ENCODE data around the gene TSPAN5. TPM values are rescaled to one million over a fixed set of nuclear protein-coding genes. Genes with fewer than 3 reads are reported as not detected.
"Not testable (repeated sequence)": the region's sequence is repeated elsewhere in the genome, so short reads cannot be mapped to it uniquely, and the experiment has no call there.

The TSPAN5 gene
- polyA plus RNA-seq, 3 donors, result 24.8 to 26.3 (median 25.7) TPM

GRCh38 chr4:98470831-98471230 lies 187.6 kb downstream of the TSPAN5 start:
- no peak for DNase-seq (ENCODE audit: low read depth in 3 of 3, low spot score in 2 of 3)

- no peak for DNase-seq (ENCODE audit: low read depth in 3 of 3, low spot score in 2 of 3)
Measured at GRCh38 chr4:98470366-98470765, 188.0 kb downstream of the TSPAN5 start.

GRCh38 chr4:98469771-98470170 lies 188.6 kb downstream of the TSPAN5 start:
- no peak for DNase-seq (ENCODE audit: low read depth in 3 of 3, low spot score in 2 of 3)

- no peak for DNase-seq (ENCODE audit: low read depth in 3 of 3, low spot score in 2 of 3)
Measured at GRCh38 chr4:98468709-98469108, 189.7 kb downstream of the TSPAN5 start.

DNA sequence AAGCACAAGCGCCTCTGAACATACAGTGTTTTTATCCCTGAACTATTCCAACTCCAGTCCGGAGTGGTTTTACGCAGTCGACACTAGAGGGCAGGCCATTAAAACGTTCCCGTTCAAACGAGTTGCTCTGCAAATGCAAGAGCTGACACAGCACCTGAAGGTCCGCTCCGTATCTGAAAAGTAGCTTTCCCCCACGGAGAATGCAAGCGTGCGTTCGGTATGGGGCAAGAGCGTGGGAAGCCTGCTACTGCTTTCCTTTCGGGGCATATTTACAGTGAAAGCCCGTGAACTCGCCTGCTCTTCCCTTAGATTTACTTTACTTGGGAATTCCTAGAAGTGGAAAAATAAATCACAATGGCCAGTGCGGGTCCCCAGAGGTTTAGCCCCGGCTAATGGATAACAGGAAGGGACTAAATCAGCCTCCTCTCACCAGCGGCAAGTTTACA lies 190.8 kb downstream of the TSPAN5 start:
- DNase-seq (ENCODE audit: low read depth in 3 of 3, low spot score in 2 of 3), result peak; percentile 73 to 76 (median 74)

DNA sequence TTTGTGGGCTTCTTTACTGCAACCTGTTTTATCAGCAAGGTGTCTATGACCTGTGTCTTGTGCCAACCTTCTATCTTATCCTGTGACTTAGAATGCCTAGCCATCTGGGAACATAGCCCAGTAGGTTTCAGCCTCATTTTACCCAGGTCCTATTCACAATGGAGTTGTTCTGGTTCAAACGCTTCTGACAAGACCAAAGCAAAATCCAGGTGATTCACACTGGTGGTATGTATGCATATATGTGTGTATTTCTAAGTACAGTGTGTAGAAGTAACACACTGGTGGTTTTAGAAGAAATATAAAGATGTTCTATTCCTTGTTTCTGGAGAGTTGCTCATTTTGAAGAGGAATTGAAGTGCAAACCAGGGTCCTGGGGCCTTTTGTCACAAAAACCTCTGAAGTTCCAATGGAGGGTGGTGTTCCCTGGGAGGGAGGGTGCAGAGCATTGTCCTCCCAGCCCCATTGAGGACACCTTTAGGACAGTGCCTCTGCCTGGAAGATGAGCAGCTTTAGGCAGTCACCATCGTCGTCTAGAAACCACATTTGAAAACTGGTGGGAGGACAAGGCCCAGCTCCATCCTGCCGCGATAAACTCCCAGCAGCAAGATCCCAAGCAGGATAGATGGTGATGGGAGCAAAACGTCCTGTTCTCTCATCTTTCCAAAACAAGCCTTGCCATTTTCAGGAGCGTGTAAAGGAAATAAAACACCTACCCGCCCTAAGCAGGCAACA lies 191.4 kb downstream of the TSPAN5 start:
- no peak for DNase-seq (ENCODE audit: low read depth in 3 of 3, low spot score in 2 of 3)

DNA sequence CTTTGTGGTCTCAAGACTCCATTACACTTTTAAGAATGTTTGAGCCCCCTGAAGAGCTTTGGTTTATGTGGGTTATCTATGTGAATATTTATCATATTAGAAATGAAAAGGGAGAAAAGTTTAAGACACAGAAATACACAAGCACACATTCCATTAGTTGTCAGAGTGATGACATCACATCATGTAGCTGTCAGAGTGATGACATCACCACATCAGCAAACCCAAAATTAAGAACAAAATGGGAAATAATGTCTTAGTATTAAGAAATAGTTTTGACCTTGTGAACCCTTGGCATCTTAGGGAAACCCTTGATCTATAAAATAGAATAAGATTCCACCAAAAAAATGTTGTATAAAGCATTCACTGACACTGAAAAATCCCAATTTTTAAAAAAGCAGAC lies 195.9 kb downstream of the TSPAN5 start:
- no peak for DNase-seq (ENCODE audit: low read depth in 3 of 3, low spot score in 2 of 3)

DNA sequence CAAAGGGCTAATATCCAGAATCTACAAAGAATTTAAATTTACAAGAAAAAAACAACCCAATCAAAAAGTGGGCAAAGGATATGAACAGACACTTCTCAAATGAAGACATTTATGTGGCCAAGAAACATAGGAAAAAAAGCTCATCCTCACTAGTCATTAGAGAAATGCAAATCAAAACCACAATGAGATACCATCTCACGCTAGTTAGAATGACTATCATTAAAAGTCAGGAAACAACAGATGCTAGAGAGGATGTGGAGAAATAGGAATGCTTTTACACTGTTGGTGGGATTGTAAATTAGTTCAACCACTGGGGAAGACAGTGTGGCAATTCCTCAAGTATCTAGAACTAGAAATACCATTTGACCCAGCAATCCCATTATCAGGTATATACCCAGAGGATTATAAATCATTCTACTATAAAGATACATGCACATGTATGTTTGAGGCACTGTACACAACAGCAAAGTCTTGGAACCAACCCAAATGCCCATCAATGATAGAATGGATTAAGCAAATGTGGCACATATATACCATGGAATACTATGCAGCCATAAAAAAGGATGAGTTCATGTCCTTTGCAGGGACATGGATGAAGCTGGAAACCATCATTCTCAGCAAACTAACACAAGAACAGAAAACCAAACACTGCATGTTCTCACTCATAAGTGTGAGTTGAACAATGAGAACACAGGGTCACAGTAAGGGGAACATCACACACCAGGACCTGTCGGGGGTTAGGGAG lies 197.1 kb downstream of the TSPAN5 start:
- DNase-seq (ENCODE audit: low read depth in 3 of 3, low spot score in 2 of 3), result not testable (repeated sequence)

DNA sequence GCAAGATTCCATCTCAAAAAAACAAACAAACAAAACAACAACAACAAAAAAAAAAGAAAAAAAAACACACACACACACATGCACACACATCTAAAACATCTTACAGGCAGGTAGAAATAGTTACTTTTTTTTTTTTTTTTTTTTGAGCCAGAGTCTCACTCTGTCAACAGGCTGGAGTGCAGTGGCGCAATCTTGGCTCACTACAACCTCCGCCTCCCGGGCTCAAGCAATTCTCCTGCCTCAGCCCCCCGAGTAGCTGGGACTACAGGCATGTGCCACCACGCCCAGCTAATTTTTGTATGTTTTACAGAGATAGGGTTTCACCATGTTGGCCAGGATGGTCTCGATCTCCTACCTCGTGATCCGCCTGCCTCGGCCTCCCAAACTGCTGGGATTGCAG lies 201.0 kb downstream of the TSPAN5 start:
- not testable (repeated sequence) for DNase-seq (ENCODE audit: low read depth in 3 of 3, low spot score in 2 of 3)

- no peak for DNase-seq (ENCODE audit: low read depth in 3 of 3, low spot score in 2 of 3)
Measured at GRCh38 chr4:98452091-98452490, 206.3 kb downstream of the TSPAN5 start.

- no peak for DNase-seq (ENCODE audit: low read depth in 3 of 3, low spot score in 2 of 3)
Measured at GRCh38 chr4:98448908-98449307, 209.5 kb downstream of the TSPAN5 start.

DNA sequence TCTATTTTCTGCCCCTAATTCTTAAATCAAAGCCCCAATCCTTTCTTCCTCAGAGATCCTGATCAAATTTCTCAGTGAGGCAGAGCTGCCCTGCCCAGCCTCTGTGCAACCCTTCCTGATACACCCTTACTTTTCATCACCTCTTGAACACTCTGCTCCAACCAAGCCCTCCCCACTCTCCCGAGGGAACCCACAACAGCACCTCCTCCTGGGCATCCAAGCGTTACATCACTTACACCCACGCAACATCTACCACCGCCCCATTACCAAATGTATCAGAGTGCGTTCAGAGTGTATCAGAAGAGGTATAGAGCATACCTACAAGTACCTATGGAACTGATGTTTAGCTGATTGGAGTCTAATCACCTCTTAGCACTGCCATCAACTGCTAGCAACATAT lies 210.8 kb downstream of the TSPAN5 start:
- no peak for DNase-seq (ENCODE audit: low read depth in 3 of 3, low spot score in 2 of 3)

DNA sequence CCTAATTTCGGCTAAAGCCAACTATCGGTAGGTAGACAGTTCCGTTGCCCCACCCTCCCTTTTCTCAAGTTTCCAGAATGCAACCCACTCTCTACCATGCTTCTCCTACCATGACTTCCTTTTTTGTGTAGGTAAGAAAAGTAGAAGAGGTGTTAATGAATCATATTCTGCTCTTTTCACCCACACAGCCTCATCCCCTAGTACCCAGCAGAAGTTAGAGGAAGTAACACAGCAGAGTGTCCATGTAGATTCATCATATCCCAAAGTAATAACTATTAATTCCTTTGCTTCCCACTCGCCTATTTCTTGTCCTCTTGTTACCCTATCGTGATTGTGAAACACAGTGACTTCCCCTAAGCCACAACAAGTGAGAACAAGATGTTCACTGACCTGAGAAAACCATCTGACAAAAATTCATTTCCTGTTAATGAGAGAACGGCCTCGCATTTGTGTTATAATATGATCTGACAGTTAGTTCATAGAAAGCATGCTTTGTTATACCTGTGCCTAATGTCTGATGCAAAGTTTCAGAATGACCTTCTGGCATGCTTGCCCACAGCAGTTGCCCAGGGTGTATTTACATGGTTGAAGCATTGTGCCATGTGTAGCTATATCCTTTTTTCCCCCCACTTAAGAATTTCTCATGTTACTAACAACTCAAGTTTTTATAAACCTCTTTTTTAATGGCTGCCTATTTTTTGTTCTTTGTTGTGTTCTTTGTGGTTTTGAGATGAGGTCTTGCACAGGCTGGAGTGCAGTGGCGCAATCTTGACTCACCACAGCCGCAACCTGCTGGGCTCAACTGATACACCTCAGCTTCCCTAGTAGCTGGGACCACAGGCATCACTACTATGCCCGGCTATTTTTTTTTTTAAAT lies 211.7 kb downstream of the TSPAN5 start:
- no peak for DNase-seq (ENCODE audit: low read depth in 3 of 3, low spot score in 2 of 3)

DNA sequence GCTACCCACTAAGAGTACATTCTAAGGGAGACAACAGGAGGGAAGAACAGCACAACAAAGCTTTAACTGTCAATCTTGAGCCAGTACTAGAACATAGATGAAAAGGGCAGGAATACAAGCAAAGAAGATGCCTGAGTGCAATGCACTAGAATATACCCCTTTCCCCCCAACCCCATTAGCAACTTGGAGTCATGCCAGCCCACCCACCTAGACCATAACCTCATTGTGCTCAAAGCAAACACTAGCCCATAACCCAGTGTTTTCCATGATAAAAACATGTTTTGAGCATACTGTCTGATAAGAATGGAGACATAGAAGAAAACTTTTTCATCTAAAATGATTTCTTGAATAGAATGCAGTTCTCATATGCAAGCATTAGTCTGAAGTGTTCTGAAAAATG lies 214.0 kb downstream of the TSPAN5 start:
- DNase-seq (ENCODE audit: low read depth in 3 of 3, low spot score in 2 of 3), result no peak

GRCh38 chr4:98434816-98435215 lies 223.6 kb downstream of the TSPAN5 start:
- DNase-seq (ENCODE audit: low read depth in 3 of 3, low spot score in 2 of 3), result no peak

GRCh38 chr4:98433691-98434090 lies 224.7 kb downstream of the TSPAN5 start:
- DNase-seq (ENCODE audit: low read depth in 3 of 3, low spot score in 2 of 3), result no peak

DNA sequence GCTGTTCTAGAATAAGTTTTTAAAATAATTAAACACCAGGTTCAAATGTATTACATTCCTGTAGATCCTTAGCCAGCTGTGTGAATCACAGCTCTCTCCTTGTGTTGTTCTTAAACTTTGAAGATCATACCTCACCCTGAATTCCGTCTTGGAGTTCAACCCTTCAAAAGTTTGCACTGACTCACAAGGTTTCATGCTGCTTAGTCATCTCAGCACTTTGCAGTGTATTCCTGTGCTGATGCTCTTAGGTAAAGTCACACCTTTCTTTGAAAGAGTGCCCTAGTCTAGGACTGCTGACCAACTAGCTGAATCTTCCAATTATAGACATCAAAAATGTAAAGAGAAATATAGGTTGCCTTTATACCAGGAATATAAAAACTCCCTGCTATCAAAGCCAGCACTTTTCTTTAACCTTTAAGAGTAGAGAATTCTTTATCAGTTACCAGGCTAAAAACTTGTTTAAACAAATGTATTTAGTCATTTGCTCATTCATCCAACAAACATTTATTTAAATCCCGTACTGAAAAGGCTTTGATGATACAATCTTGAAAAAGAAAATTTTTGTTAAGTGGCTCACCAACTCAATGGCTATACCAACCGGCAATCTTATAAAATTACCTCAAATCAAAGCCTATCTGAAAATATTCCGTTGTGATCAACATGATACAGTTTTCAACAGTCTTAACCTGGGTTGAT lies 227.6 kb downstream of the TSPAN5 start:
- DNase-seq (ENCODE audit: low read depth in 3 of 3, low spot score in 2 of 3), result no peak

- DNase-seq (ENCODE audit: low read depth in 3 of 3, low spot score in 2 of 3), result no peak
Measured at GRCh38 chr4:98423009-98423408, 235.4 kb downstream of the TSPAN5 start.

- no peak for DNase-seq (ENCODE audit: low read depth in 3 of 3, low spot score in 2 of 3)
Measured at GRCh38 chr4:98421111-98421510, 237.3 kb downstream of the TSPAN5 start.

Measured in right renal cortex interstitium (tissue), 3 donors.